ENCODE data around the gene PRKN. TPM values are rescaled to one million over a fixed set of nuclear protein-coding genes. Genes with fewer than 3 reads are reported as not detected.

Gene PRKN
- polyA plus RNA-seq, 1 donor from 2014 or later: 1.2 TPM

DNA sequence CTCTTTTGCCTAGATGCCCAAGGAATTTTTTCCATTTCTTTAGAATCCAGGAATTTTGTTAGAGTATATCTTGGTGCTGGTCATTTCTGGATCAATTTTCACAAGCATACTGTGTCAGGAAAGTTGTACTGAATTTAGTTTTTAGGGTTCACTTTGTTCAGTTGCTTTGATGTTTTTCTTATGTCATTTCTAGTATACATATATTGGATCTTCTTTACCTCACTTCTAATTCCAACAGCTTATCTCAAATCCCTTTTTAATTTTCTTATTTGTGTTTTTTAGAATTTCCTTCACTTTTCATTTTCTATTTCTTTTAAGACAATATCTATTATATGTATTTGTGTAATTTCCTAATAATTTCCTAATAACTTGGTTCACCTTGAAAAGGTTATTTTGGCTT lies 1172.7 kb downstream of the PRKN start:
- H3K4me2 ChIP-seq (ENCODE audit: low read length): no peak overlapping the region
- no peaks in the 10 kb centered on the region for H3K9me2 ChIP-seq (ENCODE audit: insufficient read depth, low read length)
- no peaks in the 10 kb centered on the region for H3K36me3 ChIP-seq (ENCODE audit: insufficient read depth, low read length)
- no peak overlapping the region for H2AFZ ChIP-seq (ENCODE audit: low read depth, low read length)
- no peaks in the 10 kb centered on the region for H3K27me3 ChIP-seq (ENCODE audit: insufficient read depth, low read depth, low read length)
- no peaks in the 10 kb centered on the region for H3F3A ChIP-seq (ENCODE audit: insufficient read depth, low read length, poor library complexity, severe bottlenecking)
- no peak overlapping the region for H3K9ac ChIP-seq (ENCODE audit: low read length)
- no peak overlapping the region for H3K4me3 ChIP-seq (ENCODE audit: low read length)
- TF ChIP-seq, protein P1, sequence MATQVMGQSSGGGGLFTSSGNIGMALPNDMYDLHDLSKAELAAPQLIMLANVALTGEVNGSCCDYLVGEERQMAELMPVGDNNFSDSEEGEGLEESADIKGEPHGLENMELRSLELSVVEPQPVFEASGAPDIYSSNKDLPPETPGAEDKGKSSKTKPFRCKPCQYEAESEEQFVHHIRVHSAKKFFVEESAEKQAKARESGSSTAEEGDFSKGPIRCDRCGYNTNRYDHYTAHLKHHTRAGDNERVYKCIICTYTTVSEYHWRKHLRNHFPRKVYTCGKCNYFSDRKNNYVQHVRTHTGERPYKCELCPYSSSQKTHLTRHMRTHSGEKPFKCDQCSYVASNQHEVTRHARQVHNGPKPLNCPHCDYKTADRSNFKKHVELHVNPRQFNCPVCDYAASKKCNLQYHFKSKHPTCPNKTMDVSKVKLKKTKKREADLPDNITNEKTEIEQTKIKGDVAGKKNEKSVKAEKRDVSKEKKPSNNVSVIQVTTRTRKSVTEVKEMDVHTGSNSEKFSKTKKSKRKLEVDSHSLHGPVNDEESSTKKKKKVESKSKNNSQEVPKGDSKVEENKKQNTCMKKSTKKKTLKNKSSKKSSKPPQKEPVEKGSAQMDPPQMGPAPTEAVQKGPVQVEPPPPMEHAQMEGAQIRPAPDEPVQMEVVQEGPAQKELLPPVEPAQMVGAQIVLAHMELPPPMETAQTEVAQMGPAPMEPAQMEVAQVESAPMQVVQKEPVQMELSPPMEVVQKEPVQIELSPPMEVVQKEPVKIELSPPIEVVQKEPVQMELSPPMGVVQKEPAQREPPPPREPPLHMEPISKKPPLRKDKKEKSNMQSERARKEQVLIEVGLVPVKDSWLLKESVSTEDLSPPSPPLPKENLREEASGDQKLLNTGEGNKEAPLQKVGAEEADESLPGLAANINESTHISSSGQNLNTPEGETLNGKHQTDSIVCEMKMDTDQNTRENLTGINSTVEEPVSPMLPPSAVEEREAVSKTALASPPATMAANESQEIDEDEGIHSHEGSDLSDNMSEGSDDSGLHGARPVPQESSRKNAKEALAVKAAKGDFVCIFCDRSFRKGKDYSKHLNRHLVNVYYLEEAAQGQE (IDR thresholded peaks at IDR 0.05; ENCODE audit: borderline replicate concordance): no peak
- TF ChIP-seq TAF1 (IDR thresholded peaks at IDR 0.05; ENCODE audit: low read depth) (no peak), RAD21 (conservative IDR thresholded peaks at IDR 0.05) (no peak), POLR2AphosphoS5 (IDR thresholded peaks at IDR 0.05) (no peak), MXI1 (conservative IDR thresholded peaks at IDR 0.05; ENCODE audit: poor library complexity, severe bottlenecking) (no peak), EZH2 (IDR thresholded peaks at IDR 0.05; ENCODE audit: borderline replicate concordance, insufficient read depth, low read length, poor library complexity, severe bottlenecking) (no peak), SMC3 (conservative IDR thresholded peaks at IDR 0.05; ENCODE audit: poor library complexity) (no peak), EP300 (conservative IDR thresholded peaks at IDR 0.05; ENCODE audit: poor library complexity, severe bottlenecking) (no peak)
- TF ChIP-seq, protein P2, sequence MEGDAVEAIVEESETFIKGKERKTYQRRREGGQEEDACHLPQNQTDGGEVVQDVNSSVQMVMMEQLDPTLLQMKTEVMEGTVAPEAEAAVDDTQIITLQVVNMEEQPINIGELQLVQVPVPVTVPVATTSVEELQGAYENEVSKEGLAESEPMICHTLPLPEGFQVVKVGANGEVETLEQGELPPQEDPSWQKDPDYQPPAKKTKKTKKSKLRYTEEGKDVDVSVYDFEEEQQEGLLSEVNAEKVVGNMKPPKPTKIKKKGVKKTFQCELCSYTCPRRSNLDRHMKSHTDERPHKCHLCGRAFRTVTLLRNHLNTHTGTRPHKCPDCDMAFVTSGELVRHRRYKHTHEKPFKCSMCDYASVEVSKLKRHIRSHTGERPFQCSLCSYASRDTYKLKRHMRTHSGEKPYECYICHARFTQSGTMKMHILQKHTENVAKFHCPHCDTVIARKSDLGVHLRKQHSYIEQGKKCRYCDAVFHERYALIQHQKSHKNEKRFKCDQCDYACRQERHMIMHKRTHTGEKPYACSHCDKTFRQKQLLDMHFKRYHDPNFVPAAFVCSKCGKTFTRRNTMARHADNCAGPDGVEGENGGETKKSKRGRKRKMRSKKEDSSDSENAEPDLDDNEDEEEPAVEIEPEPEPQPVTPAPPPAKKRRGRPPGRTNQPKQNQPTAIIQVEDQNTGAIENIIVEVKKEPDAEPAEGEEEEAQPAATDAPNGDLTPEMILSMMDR (IDR thresholded peaks at IDR 0.05; ENCODE audit: poor library complexity, severe bottlenecking): no peak
- no peak overlapping the region for H3K27ac ChIP-seq (ENCODE audit: low read length)
- no peaks in the 10 kb centered on the region for H4K20me1 ChIP-seq (ENCODE audit: insufficient read depth)
- no peaks in the 10 kb centered on the region for H3K9me3 ChIP-seq (ENCODE audit: low read length)
- no peaks in the 10 kb centered on the region for H3K79me2 ChIP-seq (replicated peaks; ENCODE audit: insufficient read depth, low read length)

DNA sequence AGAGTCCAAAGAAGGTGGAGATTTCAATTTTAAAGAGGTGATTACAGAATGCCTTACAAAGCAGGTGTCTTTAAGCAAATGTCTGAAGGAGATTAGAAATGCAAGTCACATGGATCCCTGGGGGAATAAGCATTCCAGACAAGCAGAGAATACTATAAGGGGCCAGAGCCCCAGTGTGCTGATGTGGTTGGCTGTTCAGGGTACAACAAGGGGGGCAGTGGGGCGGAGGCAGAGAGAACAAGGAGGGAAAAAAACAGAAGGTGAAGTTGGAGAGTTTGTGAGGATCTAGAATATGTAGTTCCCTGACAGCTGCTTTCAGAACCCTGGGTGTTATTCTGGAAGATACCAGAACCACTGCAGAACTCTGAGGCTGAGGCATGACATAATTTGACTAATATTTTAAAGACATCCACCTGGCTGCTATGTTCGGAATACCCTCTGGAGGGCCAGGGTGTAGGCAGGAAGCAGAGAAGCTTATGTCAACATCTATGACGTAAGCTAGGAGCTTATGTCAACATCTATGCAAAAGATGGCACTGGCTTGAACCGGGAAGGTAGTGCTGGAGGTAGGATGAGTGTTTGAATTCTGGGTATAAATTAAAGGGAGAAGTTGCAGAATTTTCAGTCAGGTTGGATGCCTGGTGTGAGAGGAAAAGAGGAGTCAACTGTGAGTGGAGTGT lies 1177.5 kb downstream of the PRKN start:
- H3K4me2 ChIP-seq (ENCODE audit: low read length): no peak overlapping the region
- H3K9me2 ChIP-seq (ENCODE audit: insufficient read depth, low read length): no peaks in the 10 kb centered on the region
- H3K9me3 ChIP-seq (ENCODE audit: low read length): no peaks in the 10 kb centered on the region
- no peak overlapping the region for H3K4me3 ChIP-seq (ENCODE audit: low read length)
- H3K36me3 ChIP-seq (ENCODE audit: insufficient read depth, low read length): no peaks in the 10 kb centered on the region
- H2AFZ ChIP-seq (ENCODE audit: low read depth, low read length): no peak overlapping the region
- H3K27me3 ChIP-seq (ENCODE audit: insufficient read depth, low read depth, low read length): no peaks in the 10 kb centered on the region
- no peak overlapping the region for H3K9ac ChIP-seq (ENCODE audit: low read length)
- H3K79me2 ChIP-seq (replicated peaks; ENCODE audit: insufficient read depth, low read length): no peaks in the 10 kb centered on the region
- H3F3A ChIP-seq (ENCODE audit: insufficient read depth, low read length, poor library complexity, severe bottlenecking): no peaks in the 10 kb centered on the region
- H4K20me1 ChIP-seq (ENCODE audit: insufficient read depth): no peaks in the 10 kb centered on the region
- TF ChIP-seq TAF1 (IDR thresholded peaks at IDR 0.05; ENCODE audit: low read depth) (no peak), EP300 (conservative IDR thresholded peaks at IDR 0.05; ENCODE audit: poor library complexity, severe bottlenecking) (no peak), POLR2AphosphoS5 (IDR thresholded peaks at IDR 0.05) (no peak), RAD21 (conservative IDR thresholded peaks at IDR 0.05) (no peak), SMC3 (conservative IDR thresholded peaks at IDR 0.05; ENCODE audit: poor library complexity) (no peak), EZH2 (IDR thresholded peaks at IDR 0.05; ENCODE audit: borderline replicate concordance, insufficient read depth, low read length, poor library complexity, severe bottlenecking) (no peak)
- TF ChIP-seq, protein P2 (IDR thresholded peaks at IDR 0.05; ENCODE audit: poor library complexity, severe bottlenecking): no peak
- TF ChIP-seq, protein P1 (IDR thresholded peaks at IDR 0.05; ENCODE audit: borderline replicate concordance): no peak
- H3K27ac ChIP-seq (ENCODE audit: low read length): no peak overlapping the region

All from neural cell (in vitro differentiated cells).